ENCODE results near the gene MARCHF4.
A peak's percentile ranks its signal among the peaks of the same experiment; 100 is the strongest.

Gene MARCHF4

GRCh38 chr2:216372761-216373291 lies 543 bp upstream of the MARCHF4 start:
- peak overlapping the region; percentile 77 for H3K4me3 ChIP-seq (ENCODE audit: low read depth, low read length)
- TF ChIP-seq, protein P1, sequence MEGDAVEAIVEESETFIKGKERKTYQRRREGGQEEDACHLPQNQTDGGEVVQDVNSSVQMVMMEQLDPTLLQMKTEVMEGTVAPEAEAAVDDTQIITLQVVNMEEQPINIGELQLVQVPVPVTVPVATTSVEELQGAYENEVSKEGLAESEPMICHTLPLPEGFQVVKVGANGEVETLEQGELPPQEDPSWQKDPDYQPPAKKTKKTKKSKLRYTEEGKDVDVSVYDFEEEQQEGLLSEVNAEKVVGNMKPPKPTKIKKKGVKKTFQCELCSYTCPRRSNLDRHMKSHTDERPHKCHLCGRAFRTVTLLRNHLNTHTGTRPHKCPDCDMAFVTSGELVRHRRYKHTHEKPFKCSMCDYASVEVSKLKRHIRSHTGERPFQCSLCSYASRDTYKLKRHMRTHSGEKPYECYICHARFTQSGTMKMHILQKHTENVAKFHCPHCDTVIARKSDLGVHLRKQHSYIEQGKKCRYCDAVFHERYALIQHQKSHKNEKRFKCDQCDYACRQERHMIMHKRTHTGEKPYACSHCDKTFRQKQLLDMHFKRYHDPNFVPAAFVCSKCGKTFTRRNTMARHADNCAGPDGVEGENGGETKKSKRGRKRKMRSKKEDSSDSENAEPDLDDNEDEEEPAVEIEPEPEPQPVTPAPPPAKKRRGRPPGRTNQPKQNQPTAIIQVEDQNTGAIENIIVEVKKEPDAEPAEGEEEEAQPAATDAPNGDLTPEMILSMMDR (IDR thresholded peaks at IDR 0.05; ENCODE audit: low read depth, low read length): no peak

DNA sequence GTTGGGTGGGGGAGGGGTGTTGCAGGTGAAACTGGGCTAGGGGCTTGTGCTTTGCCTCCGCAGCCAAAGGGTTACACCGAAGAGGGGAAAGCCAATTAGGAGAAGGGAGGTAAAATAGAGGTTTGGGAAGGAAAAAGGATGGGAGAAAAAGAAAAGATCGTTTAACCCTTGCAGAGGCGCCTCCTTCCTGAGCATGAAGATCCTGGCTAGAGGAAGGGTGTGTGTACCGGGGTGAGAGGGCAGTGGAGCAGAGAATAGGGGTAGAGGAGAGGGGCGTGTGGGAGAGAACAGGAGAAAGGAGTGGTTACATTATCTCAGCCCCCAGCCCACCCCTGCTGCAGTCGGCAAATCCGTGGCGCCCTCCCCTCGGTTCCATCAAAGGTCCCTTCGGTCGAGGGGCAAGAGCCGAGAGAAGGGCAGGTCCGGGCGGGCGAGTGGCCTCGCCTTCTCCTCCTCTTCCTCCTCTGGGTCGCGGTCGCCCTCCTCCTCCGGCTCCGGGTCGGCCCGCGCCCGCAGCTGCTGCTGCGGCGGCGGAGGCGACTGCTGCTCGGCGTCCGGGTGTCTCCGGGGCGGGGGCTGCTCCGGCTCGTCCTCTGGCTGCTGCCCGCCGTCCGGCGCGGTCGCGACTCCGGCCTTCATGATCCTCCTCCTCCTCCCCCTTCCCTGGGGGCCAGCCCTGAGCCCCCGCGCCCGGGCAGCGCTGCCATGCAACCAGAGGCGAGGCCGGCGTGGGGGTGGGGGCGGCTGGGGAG lies 1.1 kb downstream of the MARCHF4 start:
- peak overlapping the region; percentile 77 for H3K4me3 ChIP-seq (ENCODE audit: low read depth, low read length)
- TF ChIP-seq, protein P1 (IDR thresholded peaks at IDR 0.05; ENCODE audit: low read depth, low read length): no peak

GRCh38 chr2:216369821-216370220 lies 2.5 kb downstream of the MARCHF4 start:
- TF ChIP-seq, protein P1 (IDR thresholded peaks at IDR 0.05; ENCODE audit: low read depth, low read length): no peak
- peak overlapping the region; percentile 77 for H3K4me3 ChIP-seq (ENCODE audit: low read depth, low read length)

DNA sequence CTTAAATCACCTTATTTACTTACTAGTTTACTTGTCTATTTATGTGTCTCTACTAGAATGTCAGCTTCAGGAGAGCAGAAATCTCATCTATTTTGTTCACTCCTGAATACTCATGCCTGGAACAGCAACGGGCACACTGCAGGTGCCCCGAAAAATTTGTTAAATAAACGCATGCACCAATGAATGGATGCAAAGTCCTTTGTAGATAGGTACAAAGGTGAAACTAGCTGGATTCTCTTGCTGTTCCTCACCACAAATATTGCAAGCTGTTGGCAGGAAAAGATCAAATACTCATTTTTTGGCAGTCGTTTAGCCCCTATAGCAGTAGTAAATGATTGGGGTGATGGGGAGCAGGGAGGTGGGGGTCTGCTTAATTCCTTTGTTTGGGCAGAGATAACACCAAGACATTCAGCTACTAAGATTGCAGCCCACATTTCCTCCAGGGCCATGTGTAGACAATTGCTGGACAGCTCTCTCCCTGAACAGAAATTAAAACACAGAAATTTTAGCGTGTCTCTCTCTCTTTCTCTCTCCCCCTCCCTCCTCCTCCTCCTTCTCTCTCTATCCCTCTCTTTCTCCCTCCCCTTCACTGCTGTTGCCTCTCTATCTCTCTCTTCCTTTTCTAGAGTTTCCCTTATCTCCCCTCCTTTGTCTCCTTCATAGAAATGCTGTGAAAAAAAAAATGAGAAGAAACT lies 5.4 kb downstream of the MARCHF4 start:
- H3K4me3 ChIP-seq (ENCODE audit: low read depth, low read length): no peak overlapping the region
- TF ChIP-seq, protein P1 (IDR thresholded peaks at IDR 0.05; ENCODE audit: low read depth, low read length): no peak

DNA sequence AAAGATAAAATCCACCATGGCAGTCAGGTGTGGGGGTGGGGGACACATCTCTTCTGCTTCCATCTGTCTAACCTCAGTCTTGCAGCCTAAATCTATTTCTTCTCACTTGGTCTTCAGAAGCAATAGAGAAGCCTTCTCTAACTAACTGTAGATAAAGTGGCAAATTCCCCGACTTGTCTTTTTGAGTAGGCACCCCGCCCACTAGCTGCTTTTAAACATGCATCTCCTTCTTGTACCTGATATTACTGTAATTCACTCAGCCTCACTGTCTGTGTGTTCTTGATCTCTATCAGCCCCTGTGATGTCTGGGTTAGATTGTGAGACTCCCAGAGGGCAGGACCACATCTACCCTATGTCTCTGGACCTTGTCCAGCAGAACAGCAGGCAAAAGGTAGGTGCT lies 6.8 kb downstream of the MARCHF4 start:
- TF ChIP-seq, protein P1 (IDR thresholded peaks at IDR 0.05; ENCODE audit: low read depth, low read length): no peak
- H3K4me3 ChIP-seq (ENCODE audit: low read depth, low read length): no peak overlapping the region

GRCh38 chr2:216363221-216363620 lies 9.1 kb downstream of the MARCHF4 start:
- TF ChIP-seq, protein P1 (IDR thresholded peaks at IDR 0.05; ENCODE audit: low read depth, low read length): no peak
- no peak overlapping the region for H3K4me3 ChIP-seq (ENCODE audit: low read depth, low read length)

- TF ChIP-seq, protein P1 (IDR thresholded peaks at IDR 0.05; ENCODE audit: low read depth, low read length): no peak
- no peak overlapping the region for H3K4me3 ChIP-seq (ENCODE audit: low read depth, low read length)
Measured at GRCh38 chr2:216362730-216363129, 9.6 kb downstream of the MARCHF4 start.
